D341Med (cell line): ENCODE results near the gene OGT.
A peak's percentile ranks its signal among the peaks of the same experiment; 100 is the strongest.
"Not testable (repeated sequence)": the region's sequence is repeated elsewhere in the genome, so short reads cannot be mapped to it uniquely, and the experiment has no call there.

Source experiments
- DNase-seq: peaks from one replicate; pipeline ENCODE4 v3.0.0; 2012; ENCODE audit warnings: low spot score

The OGT gene

GRCh38 chrX:71540801-71541200 is 7.9 kb downstream of the OGT start:
- no peak for DNase-seq

GRCh38 chrX:71541210-71542022 is 8.5 kb downstream of the OGT start:
- DNase-seq: no peak

GRCh38 chrX:71542411-71542810 is 9.5 kb downstream of the OGT start:
- no peak for DNase-seq

GRCh38 chrX:71542825-71543224 is 9.9 kb downstream of the OGT start:
- no peak for DNase-seq

GRCh38 chrX:71543316-71543715 is 10.4 kb downstream of the OGT start:
- DNase-seq: peak; percentile 31

- DNase-seq: no peak
Measured at GRCh38 chrX:71545364-71545763, 12.5 kb downstream of the OGT start.

- no peak for DNase-seq
Measured at GRCh38 chrX:71546879-71547278, 14.0 kb downstream of the OGT start.

GRCh38 chrX:71547339-71547738 is 14.4 kb downstream of the OGT start:
- DNase-seq: no peak

- no peak for DNase-seq
Measured at GRCh38 chrX:71549986-71550385, 17.1 kb downstream of the OGT start.

- no peak for DNase-seq
Measured at GRCh38 chrX:71550578-71550977, 17.7 kb downstream of the OGT start.

GRCh38 chrX:71556036-71556435 is 23.1 kb downstream of the OGT start:
- DNase-seq: no peak

- no peak for DNase-seq
Measured at GRCh38 chrX:71558920-71559319, 26.0 kb downstream of the OGT start.

- DNase-seq: not testable (repeated sequence)
Measured at GRCh38 chrX:71559773-71560172, 26.9 kb downstream of the OGT start.

- no peak for DNase-seq
Measured at GRCh38 chrX:71563921-71564320, 31.0 kb downstream of the OGT start.

- no peak for DNase-seq
Measured at GRCh38 chrX:71565474-71566041, 32.7 kb downstream of the OGT start.

- not testable (repeated sequence) for DNase-seq
Measured at GRCh38 chrX:71571390-71571789, 38.5 kb downstream of the OGT start.

- DNase-seq: no peak
Measured at GRCh38 chrX:71573590-71573989, 40.7 kb downstream of the OGT start.

GRCh38 chrX:71577682-71578081 is 44.8 kb downstream of the OGT start:
- no peak for DNase-seq

GRCh38 chrX:71578253-71579135 is 45.6 kb downstream of the OGT start, which contains the start of gene GCNA:
TSS of gene GCNA (plus strand) at chrX:71578437. CDS start at chrX:71580822, 2,385 bp downstream.
- DNase-seq: no peak

GRCh38 chrX:71579136-71579989 is 46.5 kb downstream of the OGT start:
- no peak for DNase-seq

GRCh38 chrX:71579990-71580380 is 47.1 kb downstream of the OGT start:
- no peak for DNase-seq

- DNase-seq: no peak
Measured at GRCh38 chrX:71581210-71581609, 48.3 kb downstream of the OGT start.
